H1 (cell line): ENCODE measurements around the gene SFMBT2. TPM values are rescaled to one million over a fixed set of nuclear protein-coding genes. Genes with fewer than 3 reads are reported as not detected.

Experiments
- CTCF ChIA-PET: fragments of 300-600 bp; sonication (Branson Sonifier 250); formaldehyde crosslinking; loops from one replicate; lab custom pipeline; 2021; ENCODE audit not compliant: partially characterized antibody; lab: Charles Lee
- POLR2A ChIA-PET: fragments of 300-600 bp; sonication (Branson Sonifier 250); formaldehyde crosslinking; loops from one replicate; lab custom pipeline; 2021; ENCODE audit warnings: inconsistent platforms; ENCODE audit not compliant: partially characterized antibody; lab: Charles Lee
- DNase-seq, 2 experiments: peaks; one replicate each; pipeline versions ENCODE4 v3.0.0 to v3.0.0-alpha.2; 2010 to 2022; ENCODE audit warnings: low spot score in 2 of 2, low read depth in 1 of 2, mixed read lengths in 1 of 2
- FAIRE-seq: peaks from 2 replicates; lab custom pipeline; 2011; peaks lifted over from hg19 to GRCh38; lab: Jason Lieb, UNC
- H2AFZ ChIP-seq: 2 replicates; pipeline ENCODE4 v1.8.1; 2012; ENCODE audit warnings: low read length, inconsistent platforms
- H2AK5ac ChIP-seq: 2 replicates; pipeline ENCODE4 v1.6.1; 2013; ENCODE audit warnings: low read depth, low read length
- H2BK120ac ChIP-seq: replicated peaks from 2 replicates; pipeline ENCODE3; 2013; ENCODE audit warnings: low read depth, low read length, inconsistent platforms
- H2BK12ac ChIP-seq: 2 replicates; pipeline ENCODE4 v1.6.1; 2013; ENCODE audit warnings: low read depth, low read length
- H2BK15ac ChIP-seq: 2 replicates; pipeline ENCODE4 v1.6.1; 2013; ENCODE audit warnings: low read length
- H2BK20ac ChIP-seq: 2 replicates; pipeline ENCODE4 v1.6.1; 2013; ENCODE audit warnings: low read length
- H2BK5ac ChIP-seq: 2 replicates; pipeline ENCODE4 v1.6.1; 2013; ENCODE audit warnings: low read depth, low read length
- H3K14ac ChIP-seq: 2 replicates; pipeline ENCODE4 v1.6.1; 2013; ENCODE audit warnings: inconsistent platforms; ENCODE audit not compliant: insufficient read length
- H3K18ac ChIP-seq: 2 replicates; pipeline ENCODE4 v1.6.1; 2013; ENCODE audit warnings: low read length; ENCODE audit errors: extremely low read depth
- H3K23ac ChIP-seq: 2 replicates; pipeline ENCODE4 v1.6.1; 2013; ENCODE audit warnings: inconsistent platforms; ENCODE audit not compliant: insufficient read length
- H3K23me2 ChIP-seq: 2 replicates; pipeline ENCODE4 v1.6.1; 2013; ENCODE audit warnings: low read depth, low read length
- H3K27ac ChIP-seq: 2 replicates; pipeline ENCODE4 v1.6.1; 2011; ENCODE audit warnings: low read depth, low read length, inconsistent platforms
- H3K27me3 ChIP-seq, 4 experiments: replicated peaks in 1 of 4; 1 replicate in 1 of 4; 2 replicates in 3 of 4; pipeline versions ENCODE4 v1.6.1 to v1.8.1; 2011 to 2013; ENCODE audit warnings: low read length in 3 of 4, mild to moderate bottlenecking in 3 of 4, inconsistent platforms in 2 of 4, mixed read lengths in 2 of 4, moderate library complexity in 1 of 4; ENCODE audit not compliant: control insufficient read depth in 3 of 4, insufficient read depth in 3 of 4; ENCODE audit errors: extremely low read depth in 1 of 4
- H3K36me3 ChIP-seq, 4 experiments: 2 replicates each; pipeline versions ENCODE4 v1.6.1 to v1.8.1; 2011 to 2013; ENCODE audit warnings: mild to moderate bottlenecking in 4 of 4, low read length in 3 of 4, moderate library complexity in 2 of 4, control low read depth in 1 of 4, inconsistent platforms in 1 of 4; ENCODE audit not compliant: insufficient read depth in 4 of 4, control insufficient read depth in 2 of 4
- H3K4ac ChIP-seq: replicated peaks from 2 replicates; pipeline ENCODE3; 2013; ENCODE audit warnings: low read length, low read depth, mixed read lengths, inconsistent platforms; ENCODE audit not compliant: insufficient read length
- H3K4me1 ChIP-seq, 4 experiments: replicated peaks in 1 of 4; 1 replicate in 1 of 4; 2 replicates in 3 of 4; pipeline versions ENCODE4 v1.6.1 to v1.8.1; 2011 to 2013; ENCODE audit warnings: low read length in 3 of 4, inconsistent platforms in 2 of 4, mixed read lengths in 1 of 4; ENCODE audit not compliant: insufficient read depth in 4 of 4, control insufficient read depth in 3 of 4
- H3K4me2 ChIP-seq, 2 experiments: 2 replicates each; pipeline versions ENCODE4 v1.6.1 to v1.8.1; 2011 to 2013; ENCODE audit warnings: low read depth in 2 of 2, low read length in 2 of 2, control low read depth in 1 of 2, inconsistent platforms in 1 of 2, mild to moderate bottlenecking in 1 of 2; ENCODE audit not compliant: insufficient read depth in 1 of 2
- H3K4me3 ChIP-seq, 4 experiments: fragments of 200-600, 300-600 bp in 1 of 4; sonication (generic), shearing (Covaris generic), sonication (Bioruptor Twin) in 1 of 4; 2 replicates each; pipeline versions ENCODE4 v1.5.1 to v1.8.1; 2011 to 2016; ENCODE audit warnings: low read length in 4 of 4, low read depth in 3 of 4, control low read depth in 2 of 4, inconsistent platforms in 2 of 4, mild to moderate bottlenecking in 2 of 4, mixed read lengths in 1 of 4, moderate library complexity in 1 of 4; ENCODE audit not compliant: insufficient read depth in 2 of 4; ENCODE audit errors: extremely low read depth in 1 of 4
- H3K56ac ChIP-seq: replicated peaks from 2 replicates; pipeline ENCODE3; 2013; ENCODE audit warnings: low read depth, mild to moderate bottlenecking, mixed read lengths, low read length, inconsistent platforms; ENCODE audit not compliant: insufficient read length
- H3K79me1 ChIP-seq: 2 replicates; pipeline ENCODE4 v1.6.1; 2013; ENCODE audit warnings: low read depth, low read length, control low read depth
- H3K79me2 ChIP-seq, 2 experiments: 2 replicates each; pipeline versions ENCODE4 v1.6.1 to v1.8.1; 2012 to 2013; ENCODE audit warnings: low read length in 2 of 2, mild to moderate bottlenecking in 2 of 2, inconsistent platforms in 1 of 2; ENCODE audit not compliant: insufficient read depth in 2 of 2, control insufficient read depth in 1 of 2
- H3K9ac ChIP-seq, 4 experiments: replicated peaks in 1 of 4; 1 replicate in 1 of 4; 2 replicates in 3 of 4; pipeline versions ENCODE4 v1.6.1 to v1.8.1; 2011 to 2013; ENCODE audit warnings: low read depth in 3 of 4, low read length in 3 of 4, control low read depth in 2 of 4, mild to moderate bottlenecking in 2 of 4, moderate library complexity in 2 of 4, inconsistent platforms in 1 of 4; ENCODE audit errors: extremely low read depth in 1 of 4
- H3K9me3 ChIP-seq, 2 experiments: 2 replicates each; pipeline versions ENCODE4 v1.6.1 to v1.8.1; 2012 to 2013; ENCODE audit warnings: mild to moderate bottlenecking in 2 of 2, moderate library complexity in 2 of 2, control low read depth in 1 of 2, inconsistent platforms in 1 of 2, low read depth in 1 of 2, low read length in 1 of 2, mixed read lengths in 1 of 2; ENCODE audit not compliant: insufficient read depth in 2 of 2
- H4K20me1 ChIP-seq, 2 experiments: replicated peaks in 1 of 2; 2 replicates each; pipeline versions ENCODE3 to v1.8.1; 2011 to 2013; ENCODE audit warnings: inconsistent platforms in 2 of 2, low read length in 2 of 2, mild to moderate bottlenecking in 1 of 2; ENCODE audit not compliant: insufficient read depth in 2 of 2, control insufficient read depth in 1 of 2
- H4K5ac ChIP-seq: 2 replicates; pipeline ENCODE4 v1.6.1; 2013; ENCODE audit warnings: low read length, low read depth, mixed read lengths, inconsistent platforms; ENCODE audit not compliant: insufficient read length
- H4K8ac ChIP-seq: 2 replicates; pipeline ENCODE4 v1.8.0; 2013; ENCODE audit warnings: mild to moderate bottlenecking, moderate library complexity, low read length, inconsistent platforms; ENCODE audit not compliant: insufficient read depth; ENCODE audit errors: extremely low read depth
- H4K91ac ChIP-seq: replicated peaks from 2 replicates; pipeline ENCODE3; 2013; ENCODE audit warnings: low read length, mixed read lengths, inconsistent platforms; ENCODE audit not compliant: insufficient read length
- WGBS, 2 experiments: shearing (Covaris generic) in 1 of 2; methylation state at CpG; one replicate each; pipeline versions ENCODE4 v1.1.6 to v1.1.7; 2013 to 2015; ENCODE audit warnings: low lambda C conversion rate in 2 of 2, mixed read lengths in 2 of 2, inconsistent platforms in 1 of 2, low coverage in 1 of 2, missing lambda C conversion rate in 1 of 2; ENCODE audit not compliant: insufficient replicate concordance in 2 of 2, insufficient coverage in 1 of 2, insufficient read length in 1 of 2; ENCODE audit errors: extremely low coverage in 1 of 2, missing lambda C conversion rate in 1 of 2; 5-methylcytosine and 5-hydroxymethylcytosine counted together
- polyA plus RNA-seq, 7 experiments: library from polyadenylated mRNA; depleted of rRNA in 3 of 7; stranded (reverse) in 5 of 7; unstranded in 2 of 7; fragments of >200 nt in 5 of 7; fragments of 200-250 nt in 2 of 7; gene quantifications; 1 replicate in 5 of 7; 2 replicates in 1 of 7; 4 replicates in 1 of 7; pipeline versions ENCODE4 v1.2.1 to v1.2.3, GENCODE V29; 2011 to 2013; ENCODE audit warnings: missing spikeins in 2 of 7, mixed read lengths in 2 of 7
- total RNA-seq: library from RNA; stranded (reverse); fragmentation: NEBNext Ultra II Directional; extraction: Animal tissue kit (Norgen Biotek cat#: 25700); gene quantifications from 2 replicates; pipeline ENCODE4 v1.2.1, GENCODE V29; 2021

SFMBT2 gene
- total and polyA plus RNA-seq, 2 of the 8 experiments (the other 6 are each of a cell fraction or from before 2014, with no cell fraction given) = 2.9 to 11.0 TPM

DNA sequence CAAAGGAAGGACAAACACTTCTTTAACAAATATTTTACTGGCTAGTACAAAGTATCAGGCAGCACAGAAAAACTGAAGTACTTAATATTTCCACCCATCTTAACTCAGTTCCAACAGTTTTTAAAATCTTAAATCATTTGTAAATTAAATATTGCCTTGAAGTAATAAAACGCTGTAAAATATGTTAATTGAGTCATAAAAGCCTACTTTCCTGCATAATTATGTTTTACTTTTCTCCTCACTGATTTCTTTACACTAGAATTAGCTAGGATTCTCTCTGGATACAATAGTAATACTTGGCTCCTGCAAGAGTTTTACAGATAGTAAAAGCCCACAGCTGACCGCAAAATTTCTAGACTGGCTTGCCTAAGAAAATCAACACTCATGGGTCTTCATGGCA is 74.9 kb downstream of the SFMBT2 start:
- H2AK5ac ChIP-seq = no peak overlapping the region

More for the DNA sequence above, 74.9 kb downstream of the SFMBT2 start:
- H4K8ac ChIP-seq = no peak overlapping the region
- no peak overlapping the region for H4K91ac ChIP-seq
- H3K14ac ChIP-seq = no peak overlapping the region
- CTCF ChIA-PET = no interaction called here
- H2AFZ ChIP-seq = no peak overlapping the region
- H2BK20ac ChIP-seq = no peak overlapping the region
- POLR2A ChIA-PET = no interaction called here
- no peak overlapping the region for H3K18ac ChIP-seq
- no peak overlapping the region for H2BK5ac ChIP-seq
- no peak overlapping the region for H3K56ac ChIP-seq
- H3K79me2 ChIP-seq = peaks cover 0 to 5% of the 10 kb centered on the region in 2 experiments; a peak in 2 of 4 replicates
- H2BK120ac ChIP-seq = no peak overlapping the region
- no peak overlapping the region for H3K4ac ChIP-seq
- no peak overlapping the region for H4K5ac ChIP-seq
- DNase-seq (no peak), FAIRE-seq (no peak)
- H3K79me1 ChIP-seq = no peaks in the 10 kb centered on the region; the same call in 1 of the 2 replicates
- H3K4me1 ChIP-seq = peaks cover 4 to 13% (median 7%) of the 10 kb centered on the region in 4 experiments; a peak in 5 of 7 replicates
- H2BK15ac ChIP-seq = no peak overlapping the region
- no peaks in the 10 kb centered on the region for H3K36me3 ChIP-seq
- H3K23ac ChIP-seq = no peak overlapping the region
- H3K23me2 ChIP-seq = no peaks in the 10 kb centered on the region
- no peak overlapping the region for H2BK12ac ChIP-seq
- no peak overlapping the region for H3K4me3 ChIP-seq
- H3K9ac ChIP-seq = no peak overlapping the region
- H3K27ac ChIP-seq = no peak overlapping the region
- H4K20me1 ChIP-seq = peaks cover 0 to 1% of the 10 kb centered on the region in 2 experiments
- 90% methylated on average over 2 of the region's 2 CpGs; no CpG with 5 or more reads in 1 of the 2 experiments for WGBS, 2 experiments
- no peaks in the 10 kb centered on the region for H3K27me3 ChIP-seq
- no peak overlapping the region for H3K4me2 ChIP-seq
- H3K9me3 ChIP-seq = no peaks in the 10 kb centered on the region
